Panc1 (cell line): ENCODE measurements around the gene GPRC6A.

ENCODE experiments used
- POLR2AphosphoS5 ChIP-seq: IDR thresholded peaks from 2 replicates; pipeline ENCODE4 v1.6.1; 2012; ENCODE audit warnings: mild to moderate bottlenecking, low read depth, low read length, moderate library complexity
- TF ChIP-seq, protein P1 (sequence below): fragments of 450-650 bp; IDR thresholded peaks from 2 replicates; pipeline ENCODE4 v1.5.1; 2017; ENCODE audit warnings: mild to moderate bottlenecking

DNA sequence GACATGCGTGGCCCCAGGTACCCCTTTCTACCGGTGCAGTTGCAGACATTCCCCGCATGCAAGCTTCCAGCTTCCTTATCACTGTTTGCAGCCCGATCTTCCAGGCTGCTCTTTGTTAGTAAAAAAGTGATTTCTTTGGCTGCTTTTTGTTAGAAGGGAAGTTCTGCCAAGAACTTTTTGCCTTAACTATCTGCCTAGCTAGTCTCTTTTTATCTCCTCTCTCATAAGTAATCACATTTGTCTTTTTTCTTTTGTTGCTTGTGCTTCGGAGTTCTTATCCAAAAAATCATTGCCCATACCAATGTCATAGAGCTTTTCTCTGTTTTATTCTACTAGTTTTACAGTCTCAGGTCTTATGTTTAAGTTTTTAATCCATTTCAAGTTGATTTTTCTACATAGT, 83.7 kb downstream of the GPRC6A start:
- TF ChIP-seq, protein P1, sequence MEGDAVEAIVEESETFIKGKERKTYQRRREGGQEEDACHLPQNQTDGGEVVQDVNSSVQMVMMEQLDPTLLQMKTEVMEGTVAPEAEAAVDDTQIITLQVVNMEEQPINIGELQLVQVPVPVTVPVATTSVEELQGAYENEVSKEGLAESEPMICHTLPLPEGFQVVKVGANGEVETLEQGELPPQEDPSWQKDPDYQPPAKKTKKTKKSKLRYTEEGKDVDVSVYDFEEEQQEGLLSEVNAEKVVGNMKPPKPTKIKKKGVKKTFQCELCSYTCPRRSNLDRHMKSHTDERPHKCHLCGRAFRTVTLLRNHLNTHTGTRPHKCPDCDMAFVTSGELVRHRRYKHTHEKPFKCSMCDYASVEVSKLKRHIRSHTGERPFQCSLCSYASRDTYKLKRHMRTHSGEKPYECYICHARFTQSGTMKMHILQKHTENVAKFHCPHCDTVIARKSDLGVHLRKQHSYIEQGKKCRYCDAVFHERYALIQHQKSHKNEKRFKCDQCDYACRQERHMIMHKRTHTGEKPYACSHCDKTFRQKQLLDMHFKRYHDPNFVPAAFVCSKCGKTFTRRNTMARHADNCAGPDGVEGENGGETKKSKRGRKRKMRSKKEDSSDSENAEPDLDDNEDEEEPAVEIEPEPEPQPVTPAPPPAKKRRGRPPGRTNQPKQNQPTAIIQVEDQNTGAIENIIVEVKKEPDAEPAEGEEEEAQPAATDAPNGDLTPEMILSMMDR = no peak
- TF ChIP-seq POLR2AphosphoS5 = no peak
